Small intestine (tissue), 7 donors: Measurements from ENCODE around the gene MAP7D3. TPM values are rescaled to one million over a fixed set of nuclear protein-coding genes. Genes with fewer than 3 reads are reported as not detected.

Source experiments
- DNase-seq, 2 donors: peaks; one replicate each; pipeline versions ENCODE4 v3.0.0 to v3.0.0-alpha.2; 2013
- FAIRE-seq: peaks from 2 replicates; lab custom pipeline; 2012; peaks lifted over from hg19 to GRCh38; lab: Jason Lieb, UNC
- H3K27ac ChIP-seq, 3 donors: one replicate each; pipeline ENCODE4 v1.5.1; 2013; ENCODE audit warnings: low read length in 2 of 3, mild to moderate bottlenecking in 2 of 3, control low read depth in 1 of 3, inconsistent platforms in 1 of 3, low read depth in 1 of 3, moderate library complexity in 1 of 3
- H3K27me3 ChIP-seq, 3 donors: one replicate each; pipeline ENCODE4 v1.6.1; 2013; ENCODE audit warnings: low read length in 3 of 3, inconsistent platforms in 1 of 3; ENCODE audit not compliant: control insufficient read depth in 3 of 3, insufficient read depth in 3 of 3
- H3K36me3 ChIP-seq, 3 donors: one replicate each; pipeline ENCODE4 v1.6.1; 2013; ENCODE audit warnings: low read length in 3 of 3, inconsistent platforms in 1 of 3, low read depth in 1 of 3, mild to moderate bottlenecking in 1 of 3, moderate library complexity in 1 of 3; ENCODE audit not compliant: control insufficient read depth in 3 of 3, insufficient read depth in 2 of 3
- H3K4me1 ChIP-seq, 3 donors: one replicate each; pipeline ENCODE4 v1.6.1; 2013; ENCODE audit warnings: low read length in 2 of 3, inconsistent platforms in 1 of 3, low read depth in 1 of 3, mild to moderate bottlenecking in 1 of 3, moderate library complexity in 1 of 3; ENCODE audit not compliant: control insufficient read depth in 3 of 3, insufficient read depth in 2 of 3
- H3K4me3 ChIP-seq, 3 donors: one replicate each; pipeline ENCODE4 v1.5.1; 2013; ENCODE audit warnings: low read length in 3 of 3, control low read depth in 1 of 3, inconsistent platforms in 1 of 3, low read depth in 1 of 3, mild to moderate bottlenecking in 1 of 3, moderate library complexity in 1 of 3
- H3K9me3 ChIP-seq, 2 donors: one replicate each; pipeline ENCODE4 v1.6.1; 2013; ENCODE audit warnings: low read depth in 1 of 2, low read length in 1 of 2; ENCODE audit not compliant: control insufficient read depth in 2 of 2, insufficient read depth in 1 of 2
- WGBS, 3 donors: extraction: QIAGEN DNeasy Blood & Tissue Kit; methylation state at CpG; one replicate each; pipeline ENCODE4 v1.1.7; 2013; 5-methylcytosine and 5-hydroxymethylcytosine counted together
- polyA plus RNA-seq, 4 donors: library from polyadenylated mRNA; stranded (reverse) in 3 of 4; unstranded in 1 of 4; fragments of 200-250 nt in 3 of 4; fragments of 120-200 nt in 1 of 4; gene quantifications; one replicate each; pipeline versions ENCODE4 v1.2.1 to v1.2.3, GENCODE V29; 2013
- donor health status: healthy with polysubstance abuse.
- donor health status: control.
- donor health status: control.
- donor health status: Bipolar disorder and iron deficiency.
- donor health status: healthy.

The MAP7D3 gene
- polyA plus RNA-seq, 4 donors = 0.81 to 3.0 (median 2.7) TPM; not detected in 1

GRCh38 chrX:136273986-136274385 lies 22.8 kb upstream of the MAP7D3 start:
- DNase-seq (peak; percentile 22 to 56), FAIRE-seq (no peak)
- no peak overlapping the region for H3K4me3 ChIP-seq
- H3K27me3 ChIP-seq = no peaks in the 10 kb centered on the region
- WGBS, 3 donors = 20 to 67% (median 54%) methylated on average over 1 of the region's 1 CpG
- H3K9me3 ChIP-seq = no peaks in the 10 kb centered on the region
- no peaks in the 10 kb centered on the region for H3K36me3 ChIP-seq
- H3K27ac ChIP-seq = no peak overlapping the region
- no peaks in the 10 kb centered on the region for H3K4me1 ChIP-seq

GRCh38 chrX:136272325-136272724 lies 21.1 kb upstream of the MAP7D3 start:
- Histone ChIP-seq H3K27me3 (no peaks in the 10 kb centered on the region), H3K4me3 (no peak overlapping the region), H3K36me3 (no peaks in the 10 kb centered on the region), H3K4me1 (no peaks in the 10 kb centered on the region), H3K27ac (no peak overlapping the region), H3K9me3 (no peaks in the 10 kb centered on the region)
- FAIRE-seq (no peak), DNase-seq (no peak)
- 33 to 60% (median 41%) methylated on average over 1 of the region's 1 CpG for WGBS, 3 donors

- Histone ChIP-seq H3K4me1 (no peaks in the 10 kb centered on the region), H3K4me3 (no peak overlapping the region), H3K36me3 (no peaks in the 10 kb centered on the region), H3K27ac (no peak overlapping the region), H3K9me3 (no peaks in the 10 kb centered on the region), H3K27me3 (no peaks in the 10 kb centered on the region)
- FAIRE-seq (no peak), DNase-seq (no peak)
- WGBS, 3 donors = 65 to 88% (median 85%) methylated on average over 1 of the region's 1 CpG
These were observed 20.1 kb upstream of the MAP7D3 start for GRCh38 chrX:136271300-136271699.

GRCh38 chrX:136269921-136270320 lies 18.7 kb upstream of the MAP7D3 start:
- no peaks in the 10 kb centered on the region for H3K9me3 ChIP-seq
- no peaks in the 10 kb centered on the region for H3K36me3 ChIP-seq
- H3K27me3 ChIP-seq = no peaks in the 10 kb centered on the region
- DNase-seq = no peak
- WGBS, 3 donors = 21 to 62% (median 43%) methylated on average over 1 of the region's 1 CpG
- H3K4me3 ChIP-seq = no peak overlapping the region
- FAIRE-seq = no peak
- H3K27ac ChIP-seq = no peak overlapping the region
- H3K4me1 ChIP-seq = no peaks in the 10 kb centered on the region

- no peak for FAIRE-seq
These were observed 17.1 kb upstream of the MAP7D3 start for GRCh38 chrX:136268051-136269048.

GRCh38 chrX:136266828-136267227 lies 15.6 kb upstream of the MAP7D3 start:
- FAIRE-seq (no peak), DNase-seq (no peak)
- 78 to 93% (median 80%) methylated on average over 1 of the region's 1 CpG for WGBS, 3 donors
- Histone ChIP-seq H3K4me1 (no peaks in the 10 kb centered on the region), H3K9me3 (no peaks in the 10 kb centered on the region), H3K36me3 (no peaks in the 10 kb centered on the region), H3K4me3 (no peak overlapping the region), H3K27me3 (no peaks in the 10 kb centered on the region), H3K27ac (no peak overlapping the region)

More at GRCh38 chrX:136268051-136269048, 17.1 kb upstream of the MAP7D3 start:
- H3K4me1 ChIP-seq = no peaks in the 10 kb centered on the region
- H3K36me3 ChIP-seq = no peaks in the 10 kb centered on the region
- no peak overlapping the region for H3K4me3 ChIP-seq
- 40 to 54% (median 48%) methylated on average over 5 of the region's 5 CpGs for WGBS, 3 donors
- H3K27ac ChIP-seq = no peak overlapping the region
- no peaks in the 10 kb centered on the region for H3K9me3 ChIP-seq
- peak; percentile 25 to 28 for DNase-seq
- no peaks in the 10 kb centered on the region for H3K27me3 ChIP-seq

- 55 to 63% (median 61%) methylated on average over 7 of the region's 7 CpGs for WGBS, 3 donors
- Histone ChIP-seq H3K4me3 (no peak overlapping the region), H3K27me3 (no peaks in the 10 kb centered on the region), H3K27ac (no peak overlapping the region), H3K9me3 (no peaks in the 10 kb centered on the region), H3K4me1 (no peaks in the 10 kb centered on the region), H3K36me3 (no peaks in the 10 kb centered on the region)
- DNase-seq (no peak), FAIRE-seq (no peak)
These were observed 11.7 kb upstream of the MAP7D3 start for GRCh38 chrX:136262812-136263315.

- Histone ChIP-seq H3K36me3 (no peaks in the 10 kb centered on the region), H3K9me3 (no peaks in the 10 kb centered on the region), H3K27me3 (no peaks in the 10 kb centered on the region), H3K27ac (peak overlapping the region in 1 of 3 donors; percentile 10), H3K4me3 (no peak overlapping the region), H3K4me1 (no peaks in the 10 kb centered on the region)
- WGBS, 3 donors = 62 to 73% (median 69%) methylated on average over 5 of the region's 5 CpGs
- FAIRE-seq (no peak), DNase-seq (no peak)
These were observed 11.0 kb upstream of the MAP7D3 start for GRCh38 chrX:136262243-136262642.
